Heart right ventricle (tissue), 16 donors: ENCODE results near the gene SHISAL2A. TPM values are rescaled to one million over a fixed set of nuclear protein-coding genes. Genes with fewer than 3 reads are reported as not detected.

Source experiments
- ATAC-seq, 8 donors: fragments of 200-7000 bp; cut with Tn5 transposase; one replicate each; pipeline ENCODE4 v1.9.1; 2020; ENCODE audit warnings: mild to moderate bottlenecking in 8 of 8, moderate library complexity in 8 of 8, moderate number of reproducible peaks in 1 of 8
- DNase-seq, 2 donors: peaks; one replicate each; pipeline ENCODE4 v3.0.0-alpha.2; 2020
- H3K27ac ChIP-seq, 10 donors: fragments of 200-600 bp; sonication (generic) in 2 of 10; one replicate each; pipeline versions ENCODE4 v1.5.0 to v1.8.0; 2020 to 2022; ENCODE audit warnings: mild to moderate bottlenecking in 3 of 10
- H3K27me3 ChIP-seq, 7 donors: fragments of 200-600 bp; one replicate each; pipeline ENCODE4 v1.8.0; 2021 to 2022; ENCODE audit warnings: mild to moderate bottlenecking in 2 of 7
- H3K36me3 ChIP-seq, 9 donors: fragments of 200-600 bp; sonication (generic) in 1 of 9; one replicate each; pipeline versions ENCODE4 v1.5.0 to v1.8.0; 2020 to 2022; ENCODE audit warnings: mild to moderate bottlenecking in 2 of 9
- H3K4me1 ChIP-seq, 9 donors: fragments of 200-600 bp; sonication (generic) in 1 of 9; one replicate each; pipeline versions ENCODE4 v1.5.0 to v1.8.0; 2020 to 2022; ENCODE audit warnings: mild to moderate bottlenecking in 4 of 9
- H3K4me3 ChIP-seq, 10 donors: fragments of 200-600 bp; sonication (generic) in 2 of 10; one replicate each; pipeline versions ENCODE4 v1.5.0 to v1.8.0; 2020 to 2022; ENCODE audit warnings: mild to moderate bottlenecking in 7 of 10, moderate library complexity in 2 of 10
- H3K9me3 ChIP-seq, 11 donors: fragments of 200-600 bp in 10 of 11; sonication (generic) in 2 of 11; one replicate each; pipeline versions ENCODE4 v1.5.0 to v1.8.0; 2013 to 2022; ENCODE audit warnings: mild to moderate bottlenecking in 2 of 11, control low read depth in 1 of 11, moderate library complexity in 1 of 11
- CTCF ChIP-seq, 9 donors: fragments of 200-600 bp; sonication (generic) in 2 of 9; IDR thresholded peaks; one replicate each; pipeline versions ENCODE4 v1.5.0 to v1.8.0; 2021 to 2022; ENCODE audit warnings: antibody characterized with exemption in 9 of 9, mild to moderate bottlenecking in 5 of 9, moderate library complexity in 1 of 9
- WGBS, 2 donors: extraction: QIAGEN DNeasy Blood & Tissue Kit; methylation state at CpG; one replicate each; pipeline ENCODE4 v1.1.7; 2013; ENCODE audit warnings: inconsistent platforms in 1 of 2; 5-methylcytosine and 5-hydroxymethylcytosine counted together
- intact Hi-C, 10 donors: fragments of 100-400 bp; cut with DNase I; formaldehyde crosslinking; loops; one replicate each; pipeline versions ENCODE4 v1.11.1 to v1.14.2; 2022
- polyA plus RNA-seq, 2 donors: library from polyadenylated mRNA; stranded (reverse); fragments of 200-250 nt; gene quantifications; one replicate each; pipeline ENCODE4 v1.2.3, GENCODE V29; 2013
- total RNA-seq, 10 donors: library from RNA; stranded (reverse); fragmentation: NEBNext Ultra II Directional in 3 of 10; extraction: Animal tissue kit (Norgen Biotek cat#: 25700) in 3 of 10; gene quantifications; one replicate each; pipeline versions ENCODE4 v1.2.1 to v1.2.4, GENCODE V29; 2021 to 2023
- donor health status: Arrhythmogenic right ventricular cardiomyopathy.
- donor health status: ischemic (EF 13 %, LVEDD 7.1; RV severe dilation, severe dysfunction).
- donor health status: healthy with polysubstance abuse.
- donor health status: DM: no; HTN: yes; CAD: no.
- donor health status: DM: no; HTN: no; CAD: no.
- donor health status: ischemic (EF 25% LVEDD 6.9; RV normal size, moderate dysfunction).
- donor health status: ischemic (EF 25% LVEDD 5.7; RV mildly dilated, moderate dysfunction).
- donor health status: healthy.
- donor health status: DM: yes; HTN: yes; CAD: no.
- donor health status: Ischemic cardiomyopathy.
- donor health status: ischemic (EF 35%, LVEDD 5.7; RV mildly dilated, moderate dysfunction).
- donor health status: nonischemic (EF 11% LVEDD 7.7; RV severe dilation, severe dysfunction).
- donor health status: DM: yes; HTN: yes; CAD: no.
- donor health status: PGD.
- donor health status: ischemic (EF 29% LVEDD 5.4; RV normal size, mild dysfunction).
- donor health status: nonischemic (EF 23%, LVEDD 6.1; RV moderate dilation, normal function).

The SHISAL2A gene
- total and polyA plus RNA-seq, 12 donors = 0.10 to 0.22 (median 0.19) TPM; not detected in 9

GRCh38 chr1:52601519-52601918, 31.4 kb upstream of the SHISAL2A start:
- H3K4me3 ChIP-seq = peak overlapping the region in 8 of 10 donors; percentile 51 to 69 (median 60)
- peak overlapping the region in 9 of 10 donors; percentile 70 to 92 (median 85) for H3K27ac ChIP-seq
- no peak for ATAC-seq
- no peak for DNase-seq
- peaks cover 3 to 42% (median 27%) of the 10 kb centered on the region in 9 donors for H3K4me1 ChIP-seq
- H3K27me3 ChIP-seq = no peaks in the 10 kb centered on the region
- 60 to 69% methylated on average over 3 of the region's 3 CpGs for WGBS, 2 donors
- peaks cover 0 to 8% (median under 1%) of the 10 kb centered on the region in 9 donors for H3K36me3 ChIP-seq
- no peaks in the 10 kb centered on the region for H3K9me3 ChIP-seq
- intact Hi-C loops = loop anchor here in 4 of 10 donors (2.0 to 5.0 kb wide), 2 partner anchors 37 to 49 kb away; partner anchors contain the start of gene TUT4 (in 3 of the 4)
- TF ChIP-seq CTCF (IDR thresholded peaks at IDR 0.05) = no peak

DNA sequence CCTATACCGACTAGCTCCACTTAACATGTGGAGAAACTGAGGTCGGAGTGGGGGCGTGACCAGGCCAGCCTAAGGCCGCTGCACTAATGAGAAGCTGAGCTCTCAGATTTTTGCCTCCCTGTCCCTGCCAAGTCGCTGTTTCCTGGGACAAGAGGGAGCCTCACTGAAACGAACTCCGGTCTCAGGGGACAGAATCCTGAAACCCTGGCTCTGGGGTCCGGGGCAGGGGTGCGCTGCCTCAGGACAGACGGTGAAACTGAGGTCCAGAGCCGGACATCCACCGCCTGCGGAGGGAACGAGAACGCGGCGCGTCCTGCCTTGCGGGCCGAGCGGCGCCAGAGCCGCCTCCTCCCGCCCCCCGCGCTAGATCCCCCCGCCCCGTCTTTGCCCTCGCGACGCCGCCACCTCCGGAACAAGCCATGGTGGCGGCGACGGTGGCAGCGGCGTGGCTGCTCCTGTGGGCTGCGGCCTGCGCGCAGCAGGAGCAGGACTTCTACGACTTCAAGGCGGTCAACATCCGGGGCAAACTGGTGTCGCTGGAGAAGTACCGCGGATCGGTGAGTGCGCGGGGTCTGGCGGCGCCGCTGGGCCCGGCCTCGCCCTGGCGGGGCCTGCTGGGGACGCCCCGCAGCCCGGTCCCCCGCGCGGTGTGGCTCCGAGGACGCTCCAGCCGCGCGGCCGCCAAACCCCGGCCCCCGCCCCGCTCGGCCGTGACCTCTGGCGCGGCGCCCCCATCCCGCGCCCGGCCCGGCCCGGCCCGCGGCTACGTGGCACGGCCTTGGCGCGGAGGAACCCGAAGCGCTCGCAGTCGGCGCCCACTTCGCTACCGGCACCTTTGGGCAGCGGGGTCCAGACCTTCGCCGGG, 30.7 kb upstream of the SHISAL2A start, which contains the start of gene GPX7:
GPX7 (plus strand) TSS at position 381 of the 865 bp plus-strand sequence; CDS start at position 420, 39 bp downstream.
- ATAC-seq (peak; percentile 57 to 83 (median 71)), DNase-seq (peak; percentile 39 to 49)
- no peaks in the 10 kb centered on the region for H3K27me3 ChIP-seq
- intact Hi-C loops = loop anchor here in 5 of 10 donors (2.0 to 5.0 kb wide), 3 partner anchors 37 to 50 kb away; partner anchors contain the start of gene TUT4 (in 5 of the 5)
- WGBS, 2 donors = 1 to 2% methylated on average over 77 to 97 of the region's 97 CpGs
- no peak for TF ChIP-seq CTCF (IDR thresholded peaks at IDR 0.05)
- peaks cover 3 to 42% (median 27%) of the 10 kb centered on the region in 9 donors for H3K4me1 ChIP-seq
- peaks cover 0 to 15% (median 8%) of the 10 kb centered on the region in 9 donors for H3K36me3 ChIP-seq
- H3K4me3 ChIP-seq = peak within 1 kb of the TSS; percentile 44 to 69 (median 60)
- H3K27ac ChIP-seq = peak within 1 kb of the TSS; percentile 70 to 92 (median 84)
- H3K9me3 ChIP-seq = no peaks in the 10 kb centered on the region

GRCh38 chr1:52602856-52603600, 29.9 kb upstream of the SHISAL2A start:
- intact Hi-C loops = loop anchor here in 5 of 10 donors (2.0 to 5.0 kb wide), 2 partner anchors 50 to 51 kb away; partner anchors contain the start of gene TUT4 (in 5 of the 5)
- peaks cover 3 to 42% (median 27%) of the 10 kb centered on the region in 9 donors for H3K4me1 ChIP-seq
- WGBS, 2 donors = 37 to 39% methylated on average over 21 of the region's 21 CpGs

More at GRCh38 chr1:52602856-52603600, 29.9 kb upstream of the SHISAL2A start:
- DNase-seq (no peak), ATAC-seq (peak in 6 of 8 donors; percentile 2 to 37 (median 18))
- H3K9me3 ChIP-seq = no peaks in the 10 kb centered on the region
- H3K36me3 ChIP-seq = peaks cover 0 to 23% (median 10%) of the 10 kb centered on the region in 9 donors
- peak overlapping the region; percentile 21 to 69 (median 60) for H3K4me3 ChIP-seq
- H3K27me3 ChIP-seq = no peaks in the 10 kb centered on the region
- peak overlapping the region; percentile 70 to 92 (median 84) for H3K27ac ChIP-seq
- TF ChIP-seq CTCF (IDR thresholded peaks at IDR 0.05) = no peak
